ENCODE measurements around the gene ATP13A4. TPM values are rescaled to one million over a fixed set of nuclear protein-coding genes. Genes with fewer than 3 reads are reported as not detected.

Gene ATP13A4, protein sequence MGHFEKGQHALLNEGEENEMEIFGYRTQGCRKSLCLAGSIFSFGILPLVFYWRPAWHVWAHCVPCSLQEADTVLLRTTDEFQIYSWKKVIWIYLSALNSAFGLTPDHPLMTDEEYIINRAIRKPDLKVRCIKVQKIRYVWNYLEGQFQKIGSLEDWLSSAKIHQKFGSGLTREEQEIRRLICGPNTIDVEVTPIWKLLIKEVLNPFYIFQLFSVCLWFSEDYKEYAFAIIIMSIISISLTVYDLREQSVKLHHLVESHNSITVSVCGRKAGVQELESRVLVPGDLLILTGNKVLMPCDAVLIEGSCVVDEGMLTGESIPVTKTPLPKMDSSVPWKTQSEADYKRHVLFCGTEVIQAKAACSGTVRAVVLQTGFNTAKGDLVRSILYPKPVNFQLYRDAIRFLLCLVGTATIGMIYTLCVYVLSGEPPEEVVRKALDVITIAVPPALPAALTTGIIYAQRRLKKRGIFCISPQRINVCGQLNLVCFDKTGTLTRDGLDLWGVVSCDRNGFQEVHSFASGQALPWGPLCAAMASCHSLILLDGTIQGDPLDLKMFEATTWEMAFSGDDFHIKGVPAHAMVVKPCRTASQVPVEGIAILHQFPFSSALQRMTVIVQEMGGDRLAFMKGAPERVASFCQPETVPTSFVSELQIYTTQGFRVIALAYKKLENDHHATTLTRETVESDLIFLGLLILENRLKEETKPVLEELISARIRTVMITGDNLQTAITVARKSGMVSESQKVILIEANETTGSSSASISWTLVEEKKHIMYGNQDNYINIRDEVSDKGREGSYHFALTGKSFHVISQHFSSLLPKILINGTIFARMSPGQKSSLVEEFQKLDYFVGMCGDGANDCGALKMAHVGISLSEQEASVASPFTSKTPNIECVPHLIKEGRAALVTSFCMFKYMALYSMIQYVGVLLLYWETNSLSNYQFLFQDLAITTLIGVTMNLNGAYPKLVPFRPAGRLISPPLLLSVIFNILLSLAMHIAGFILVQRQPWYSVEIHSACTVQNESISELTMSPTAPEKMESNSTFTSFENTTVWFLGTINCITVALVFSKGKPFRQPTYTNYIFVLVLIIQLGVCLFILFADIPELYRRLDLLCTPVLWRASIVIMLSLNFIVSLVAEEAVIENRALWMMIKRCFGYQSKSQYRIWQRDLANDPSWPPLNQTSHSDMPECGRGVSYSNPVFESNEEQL
- total RNA-seq (1 to 10 TPM; 1.7 to 3.5 (median 2.0) TPM), total RNA-seq (0.30 to 5.0 (median 3.0) reads per million in 29 experiments)
- total RNA-seq (2013), result 2.2 TPM

DNA sequence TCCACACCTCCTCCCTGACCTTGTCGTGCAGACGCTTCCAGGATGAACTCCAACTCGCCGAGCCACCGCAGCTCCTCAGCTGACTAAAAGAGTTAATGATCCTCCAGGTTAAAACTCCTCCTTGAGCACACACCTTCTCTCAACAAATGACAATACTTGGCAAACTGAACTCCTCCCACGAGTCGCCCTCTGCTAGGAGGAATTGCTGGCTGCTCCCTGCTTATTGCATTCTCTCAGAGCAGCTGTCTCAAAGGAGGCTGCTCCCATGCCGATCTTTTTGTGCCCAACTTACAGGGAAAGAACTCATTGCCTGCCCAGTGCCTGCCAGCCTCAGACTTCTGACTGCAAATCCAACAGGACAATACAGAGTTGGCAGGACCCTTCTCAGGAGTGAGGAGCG, at the start of gene ATP13A4:
TSS of gene ATP13A4 (minus strand) at position 85 of the 400 bp plus-strand sequence. CDS start 96 bp downstream, outside the sequence.
- Histone ChIP-seq H3K27me3 (replicated peaks in 1 of 2; ENCODE audit: control insufficient read depth in 2 of 2, extremely low read depth in 1 of 2, insufficient read depth in 2 of 2, low read length in 1 of 2) (peaks cover 0 to 4% of the 10 kb centered on the region in 2 experiments), H3K9me3 (no peaks in the 10 kb centered on the region), H3K27ac (ENCODE audit: low read length) (no peak within 1 kb of the TSS), H3K4me1 (ENCODE audit: control insufficient read depth in 1 of 2, extremely low read depth in 1 of 2, insufficient read depth in 2 of 2, low read length in 2 of 2) (no peaks in the 10 kb centered on the region), H3K4me3 (ENCODE audit: control insufficient read depth in 1 of 2, extremely low read depth in 1 of 2, low read length in 1 of 2) (no peak within 1 kb of the TSS), H3K36me3 (ENCODE audit: control insufficient read depth in 2 of 2, extremely low read depth in 1 of 2, insufficient read depth in 1 of 2, low read length in 1 of 2) (no peaks in the 10 kb centered on the region)
- no peaks in the 10 kb centered on the region for H3K4me1 Mint-ChIP-seq
- H3K27me3 Mint-ChIP-seq, result peaks cover 0 to 1% of the 10 kb centered on the region in 2 donors
- H3K4me3 Mint-ChIP-seq, result no peak within 1 kb of the TSS
- peaks cover 2% of the 10 kb centered on the region for H3K36me3 Mint-ChIP-seq
- ATAC-seq (replicated peaks in 1 of 4), result no peak
- ChIA-PET POLR2A (no interaction called here), CTCF (no interaction called here)
- H3K27ac Mint-ChIP-seq, result no peak within 1 kb of the TSS
- H3K9me3 Mint-ChIP-seq, result no peaks in the 10 kb centered on the region
- no peak for DNase-seq
- WGBS (ENCODE audit: insufficient coverage), result 73% methylated on average over 9 of the region's 9 CpGs

DNA sequence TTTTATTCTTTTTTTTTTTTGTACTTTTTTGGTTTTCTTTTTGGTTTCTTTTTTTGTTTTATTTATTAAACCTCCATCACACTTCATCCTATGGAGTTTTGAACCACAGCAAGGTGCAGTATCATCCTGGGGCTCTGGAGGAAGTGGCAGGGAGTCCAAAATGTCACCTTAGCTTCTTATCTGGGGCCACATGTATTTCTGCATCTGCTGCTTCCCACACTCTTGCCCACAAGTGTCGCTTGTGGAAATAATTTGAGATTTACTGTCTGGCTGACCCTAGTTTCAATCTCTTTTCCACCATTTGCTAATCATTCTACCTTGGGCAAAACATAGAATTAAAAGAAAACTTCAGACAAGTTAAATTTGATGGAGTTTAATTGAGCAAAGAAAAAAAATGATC, 44.7 kb upstream of the ATP13A4 start:
- Histone ChIP-seq H3K4me1 (ENCODE audit: control insufficient read depth in 1 of 2, extremely low read depth in 1 of 2, insufficient read depth in 2 of 2, low read length in 2 of 2) (peaks cover 2% of the 10 kb centered on the region in 2 experiments), H3K4me3 (ENCODE audit: control insufficient read depth in 1 of 2, extremely low read depth in 1 of 2, low read length in 1 of 2) (no peak overlapping the region), H3K9me3 (no peaks in the 10 kb centered on the region), H3K27ac (ENCODE audit: low read length) (no peak overlapping the region), H3K36me3 (ENCODE audit: control insufficient read depth in 2 of 2, extremely low read depth in 1 of 2, insufficient read depth in 1 of 2, low read length in 1 of 2) (peaks cover 0 to 13% of the 10 kb centered on the region in 2 donors), H3K27me3 (replicated peaks in 1 of 2; ENCODE audit: control insufficient read depth in 2 of 2, extremely low read depth in 1 of 2, insufficient read depth in 2 of 2, low read length in 1 of 2) (no peaks in the 10 kb centered on the region)
- CTCF ChIA-PET, result no interaction called here
- POLR2A ChIA-PET, result no interaction called here
- H3K9me3 Mint-ChIP-seq, result no peaks in the 10 kb centered on the region
- H3K27ac Mint-ChIP-seq, result no peak overlapping the region
- ATAC-seq (replicated peaks in 1 of 4) (no peak), DNase-seq (no peak)
- no CpG with 5 or more reads among the region's 1 CpG for WGBS (ENCODE audit: insufficient coverage)
- peaks cover 72 to 78% (median 75%) of the 10 kb centered on the region in 3 donors for H3K4me1 Mint-ChIP-seq
- H3K27me3 Mint-ChIP-seq, result no peaks in the 10 kb centered on the region
- peaks cover 22% of the 10 kb centered on the region for H3K36me3 Mint-ChIP-seq
- no peak overlapping the region for H3K4me3 Mint-ChIP-seq

DNA sequence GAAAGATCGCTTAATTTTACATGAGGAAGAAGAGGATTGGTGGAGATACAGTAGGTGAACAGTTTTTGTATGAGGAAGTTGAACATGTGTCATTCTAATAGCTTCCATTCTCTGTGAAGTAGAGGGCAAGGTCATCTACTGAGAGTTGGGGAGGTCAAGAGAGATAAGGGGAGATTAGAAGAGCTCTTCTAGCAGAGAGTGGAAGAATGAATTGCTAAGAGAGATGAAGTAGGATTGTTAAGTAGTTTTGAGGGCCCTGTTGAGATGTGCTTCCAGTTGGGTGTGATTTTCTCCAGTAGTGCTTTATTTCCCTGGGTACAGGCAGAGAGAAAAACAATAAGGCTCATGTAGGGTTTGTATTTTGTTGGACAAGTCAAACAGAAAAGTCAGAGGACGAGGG, 43.5 kb upstream of the ATP13A4 start:
- H3K9me3 Mint-ChIP-seq, result no peaks in the 10 kb centered on the region
- DNase-seq (no peak), ATAC-seq (replicated peaks in 1 of 4) (no peak)
- H3K27ac Mint-ChIP-seq, result no peak overlapping the region
- Histone ChIP-seq H3K36me3 (ENCODE audit: control insufficient read depth in 2 of 2, extremely low read depth in 1 of 2, insufficient read depth in 1 of 2, low read length in 1 of 2) (peaks cover 0 to 13% of the 10 kb centered on the region in 2 donors), H3K27me3 (replicated peaks in 1 of 2; ENCODE audit: control insufficient read depth in 2 of 2, extremely low read depth in 1 of 2, insufficient read depth in 2 of 2, low read length in 1 of 2) (no peaks in the 10 kb centered on the region), H3K9me3 (no peaks in the 10 kb centered on the region), H3K27ac (ENCODE audit: low read length) (no peak overlapping the region), H3K4me1 (ENCODE audit: control insufficient read depth in 1 of 2, extremely low read depth in 1 of 2, insufficient read depth in 2 of 2, low read length in 2 of 2) (peaks cover 7 to 8% of the 10 kb centered on the region in 2 experiments), H3K4me3 (ENCODE audit: control insufficient read depth in 1 of 2, extremely low read depth in 1 of 2, low read length in 1 of 2) (no peak overlapping the region)
- CTCF ChIA-PET, result interaction anchor here (0.6 kb wide), 3 partner anchors 10 to 19 kb away, joined by 3 to 7 read pairs (median 5); no protein-coding TSS in a partner anchor
- no peak overlapping the region for H3K4me3 Mint-ChIP-seq
- peaks cover 77 to 84% (median 77%) of the 10 kb centered on the region in 3 donors for H3K4me1 Mint-ChIP-seq
- H3K27me3 Mint-ChIP-seq, result no peaks in the 10 kb centered on the region
- POLR2A ChIA-PET, result interaction anchor here (0.6 to 0.7 kb wide), 3 partner anchors 80 to 683 kb away, joined by 3 to 8 read pairs (median 3); no protein-coding TSS in a partner anchor
- WGBS (ENCODE audit: insufficient coverage), result 94% methylated on average over 2 of the region's 2 CpGs
- peaks cover 22% of the 10 kb centered on the region for H3K36me3 Mint-ChIP-seq

DNA sequence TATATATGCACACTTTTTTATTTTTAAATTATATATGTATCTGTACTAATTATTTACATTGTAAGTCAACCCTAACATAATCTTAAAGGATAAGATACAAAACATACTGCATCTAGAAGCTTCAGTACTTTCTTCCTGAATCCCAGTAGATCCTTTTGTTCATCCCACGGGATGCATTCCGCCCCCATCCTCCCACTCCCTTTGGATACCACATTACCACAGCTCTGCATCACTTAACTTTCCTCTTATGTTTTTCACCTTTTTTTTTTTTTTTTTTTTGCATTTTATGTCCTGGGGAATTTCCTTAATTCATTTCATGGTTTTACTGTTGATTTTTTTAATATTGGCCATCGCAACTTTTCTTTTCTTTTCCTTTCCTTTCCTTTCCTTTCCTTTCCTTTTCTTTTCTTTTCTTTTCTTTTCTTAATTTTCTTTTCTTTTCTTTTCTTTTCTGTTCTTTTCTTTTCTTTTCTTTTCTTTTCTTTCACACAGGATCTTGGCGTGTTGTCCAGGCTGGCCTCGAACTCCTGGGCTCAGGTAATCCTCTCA, 41.3 kb upstream of the ATP13A4 start:
- Histone ChIP-seq H3K4me1 (ENCODE audit: control insufficient read depth in 1 of 2, extremely low read depth in 1 of 2, insufficient read depth in 2 of 2, low read length in 2 of 2) (peaks cover 11 to 16% of the 10 kb centered on the region in 2 experiments), H3K9me3 (no peaks in the 10 kb centered on the region), H3K4me3 (ENCODE audit: control insufficient read depth in 1 of 2, extremely low read depth in 1 of 2, low read length in 1 of 2) (no peak overlapping the region), H3K27ac (ENCODE audit: low read length) (no peak overlapping the region), H3K27me3 (replicated peaks in 1 of 2; ENCODE audit: control insufficient read depth in 2 of 2, extremely low read depth in 1 of 2, insufficient read depth in 2 of 2, low read length in 1 of 2) (no peaks in the 10 kb centered on the region), H3K36me3 (ENCODE audit: control insufficient read depth in 2 of 2, extremely low read depth in 1 of 2, insufficient read depth in 1 of 2, low read length in 1 of 2) (peaks cover 0 to 13% of the 10 kb centered on the region in 2 donors)
- ChIA-PET CTCF (no interaction called here), POLR2A (interaction anchor here in 1 of 2 donors (0.6 to 0.7 kb wide), 2 partner anchors 16 to 103 kb away, joined by 6 to 11 read pairs; no protein-coding TSS in a partner anchor)
- Mint-ChIP-seq H3K27me3 (no peaks in the 10 kb centered on the region), H3K9me3 (no peaks in the 10 kb centered on the region), H3K4me3 (peak overlapping the region in 1 of 3 donors; percentile 31), H3K27ac (no peak overlapping the region), H3K4me1 (peaks cover 80 to 83% (median 81%) of the 10 kb centered on the region in 3 donors), H3K36me3 (peaks cover 18% of the 10 kb centered on the region)
- DNase-seq, result no peak
- no peak for ATAC-seq (replicated peaks in 1 of 4)
- WGBS (ENCODE audit: insufficient coverage), result 100% methylated on average over 1 of the region's 5 CpGs

DNA sequence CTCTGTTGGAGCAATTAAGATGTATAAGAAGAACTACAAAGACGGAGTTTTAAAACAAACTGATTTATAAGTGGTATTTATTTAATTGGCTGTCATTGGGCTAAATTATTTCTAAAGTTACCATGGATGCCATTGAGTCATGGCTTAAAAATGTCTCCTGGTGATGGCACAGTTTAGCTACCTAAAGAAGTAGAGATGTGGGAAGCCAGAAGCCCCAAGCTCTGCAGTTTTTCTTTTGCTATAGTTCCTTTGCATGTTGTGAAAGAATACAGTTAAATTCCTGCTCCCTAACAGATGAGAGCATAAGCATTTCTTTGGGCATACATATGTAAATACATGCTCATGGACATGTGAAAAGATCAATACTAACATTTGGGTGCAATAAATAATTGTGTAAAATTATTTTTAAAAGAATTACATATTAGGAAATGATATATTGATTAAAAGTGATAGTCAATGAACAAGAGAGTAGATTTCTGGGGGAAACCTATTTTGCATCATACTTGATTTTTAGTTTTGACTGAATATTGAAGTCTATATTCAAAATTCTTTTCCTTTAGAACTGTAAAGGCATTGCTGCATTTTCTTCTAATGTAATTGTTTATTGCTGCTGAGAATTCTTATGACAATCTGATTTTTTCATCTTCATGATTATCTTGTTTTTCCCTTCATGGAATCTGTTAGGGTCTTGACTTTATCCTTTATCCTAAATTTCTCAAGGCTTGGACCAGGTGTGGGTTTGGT, 40.4 kb upstream of the ATP13A4 start:
- H3K4me3 Mint-ChIP-seq, result peak overlapping the region; percentile 89 to 97 (median 95)
- POLR2A ChIA-PET, result interaction anchor here in 1 of 2 donors (0.6 to 0.7 kb wide), 2 partner anchors 17 to 102 kb away, joined by 6 to 11 read pairs; no protein-coding TSS in a partner anchor

More for the DNA sequence above, 40.4 kb upstream of the ATP13A4 start:
- peaks cover 18% of the 10 kb centered on the region for H3K36me3 Mint-ChIP-seq
- Histone ChIP-seq H3K4me3 (ENCODE audit: control insufficient read depth in 1 of 2, extremely low read depth in 1 of 2, low read length in 1 of 2) (no peak overlapping the region), H3K27ac (ENCODE audit: low read length) (no peak overlapping the region), H3K27me3 (replicated peaks in 1 of 2; ENCODE audit: control insufficient read depth in 2 of 2, extremely low read depth in 1 of 2, insufficient read depth in 2 of 2, low read length in 1 of 2) (no peaks in the 10 kb centered on the region), H3K4me1 (ENCODE audit: control insufficient read depth in 1 of 2, extremely low read depth in 1 of 2, insufficient read depth in 2 of 2, low read length in 2 of 2) (peaks cover 11 to 16% of the 10 kb centered on the region in 2 experiments), H3K36me3 (ENCODE audit: control insufficient read depth in 2 of 2, extremely low read depth in 1 of 2, insufficient read depth in 1 of 2, low read length in 1 of 2) (peaks cover 0 to 13% of the 10 kb centered on the region in 2 donors), H3K9me3 (no peaks in the 10 kb centered on the region)
- DNase-seq (no peak), ATAC-seq (replicated peaks in 1 of 4) (no peak)
- CTCF ChIA-PET, result no interaction called here
- WGBS (ENCODE audit: insufficient coverage), result no CpG with 5 or more reads among the region's 1 CpG
- H3K27me3 Mint-ChIP-seq, result no peaks in the 10 kb centered on the region
- H3K27ac Mint-ChIP-seq, result peak overlapping the region in 1 of 2 donors; percentile 44
- H3K9me3 Mint-ChIP-seq, result no peaks in the 10 kb centered on the region
- peaks cover 71 to 74% (median 72%) of the 10 kb centered on the region in 3 donors for H3K4me1 Mint-ChIP-seq
